Measurements from ENCODE around the gene CROCC.
"Not testable (repeated sequence)": the region's sequence is repeated elsewhere in the genome, so short reads cannot be mapped to it uniquely, and the experiment has no call there.

CROCC gene, protein sequence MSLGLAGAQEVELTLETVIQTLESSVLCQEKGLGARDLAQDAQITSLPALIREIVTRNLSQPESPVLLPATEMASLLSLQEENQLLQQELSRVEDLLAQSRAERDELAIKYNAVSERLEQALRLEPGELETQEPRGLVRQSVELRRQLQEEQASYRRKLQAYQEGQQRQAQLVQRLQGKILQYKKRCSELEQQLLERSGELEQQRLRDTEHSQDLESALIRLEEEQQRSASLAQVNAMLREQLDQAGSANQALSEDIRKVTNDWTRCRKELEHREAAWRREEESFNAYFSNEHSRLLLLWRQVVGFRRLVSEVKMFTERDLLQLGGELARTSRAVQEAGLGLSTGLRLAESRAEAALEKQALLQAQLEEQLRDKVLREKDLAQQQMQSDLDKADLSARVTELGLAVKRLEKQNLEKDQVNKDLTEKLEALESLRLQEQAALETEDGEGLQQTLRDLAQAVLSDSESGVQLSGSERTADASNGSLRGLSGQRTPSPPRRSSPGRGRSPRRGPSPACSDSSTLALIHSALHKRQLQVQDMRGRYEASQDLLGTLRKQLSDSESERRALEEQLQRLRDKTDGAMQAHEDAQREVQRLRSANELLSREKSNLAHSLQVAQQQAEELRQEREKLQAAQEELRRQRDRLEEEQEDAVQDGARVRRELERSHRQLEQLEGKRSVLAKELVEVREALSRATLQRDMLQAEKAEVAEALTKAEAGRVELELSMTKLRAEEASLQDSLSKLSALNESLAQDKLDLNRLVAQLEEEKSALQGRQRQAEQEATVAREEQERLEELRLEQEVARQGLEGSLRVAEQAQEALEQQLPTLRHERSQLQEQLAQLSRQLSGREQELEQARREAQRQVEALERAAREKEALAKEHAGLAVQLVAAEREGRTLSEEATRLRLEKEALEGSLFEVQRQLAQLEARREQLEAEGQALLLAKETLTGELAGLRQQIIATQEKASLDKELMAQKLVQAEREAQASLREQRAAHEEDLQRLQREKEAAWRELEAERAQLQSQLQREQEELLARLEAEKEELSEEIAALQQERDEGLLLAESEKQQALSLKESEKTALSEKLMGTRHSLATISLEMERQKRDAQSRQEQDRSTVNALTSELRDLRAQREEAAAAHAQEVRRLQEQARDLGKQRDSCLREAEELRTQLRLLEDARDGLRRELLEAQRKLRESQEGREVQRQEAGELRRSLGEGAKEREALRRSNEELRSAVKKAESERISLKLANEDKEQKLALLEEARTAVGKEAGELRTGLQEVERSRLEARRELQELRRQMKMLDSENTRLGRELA (N-terminal part only)

DNA sequence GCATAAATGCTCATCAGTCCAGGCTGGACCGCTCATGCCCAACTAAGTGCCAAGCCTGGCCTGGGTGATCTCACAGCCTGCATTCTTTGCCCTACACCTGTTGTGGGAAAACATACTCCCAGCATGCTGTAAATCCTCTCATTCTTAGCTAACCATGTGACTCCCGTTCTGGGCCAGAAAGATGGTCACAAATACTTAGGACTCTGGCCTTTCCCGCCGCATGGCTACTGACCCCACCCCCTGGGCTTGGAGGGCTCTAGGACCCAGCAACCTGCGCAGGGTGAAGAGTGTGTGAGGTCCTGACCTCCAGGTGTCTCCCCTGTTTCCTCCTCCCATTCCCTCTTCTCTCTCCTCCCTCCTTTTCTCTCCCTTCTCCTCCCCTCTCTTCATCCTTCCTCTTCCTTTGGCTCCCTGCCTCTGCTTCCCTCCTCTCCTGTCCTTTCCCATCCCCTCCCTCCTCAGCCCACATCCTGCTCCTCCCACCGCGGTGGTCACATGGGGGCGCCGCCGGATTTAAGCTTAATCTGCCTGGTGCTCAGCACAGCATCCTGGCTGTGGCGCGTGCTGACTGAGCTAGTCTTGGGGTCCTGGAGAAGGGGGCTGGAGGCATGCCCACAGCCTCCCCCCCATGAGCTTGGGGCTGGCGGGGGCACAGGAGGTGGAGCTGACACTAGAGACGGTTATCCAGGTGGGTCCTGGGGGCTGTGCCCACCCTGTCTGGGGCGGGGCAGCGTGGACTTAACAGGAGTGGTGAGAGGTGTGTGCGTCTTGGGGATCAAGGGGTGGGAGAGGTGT, at the start of gene CROCC:
Gene CROCC, plus strand, starts transcription at position 541 of the 795 bp plus-strand sequence. Its CDS starts 88 bp downstream, at position 629.
- peak; percentile 49 to 61 for ATAC-seq

DNA sequence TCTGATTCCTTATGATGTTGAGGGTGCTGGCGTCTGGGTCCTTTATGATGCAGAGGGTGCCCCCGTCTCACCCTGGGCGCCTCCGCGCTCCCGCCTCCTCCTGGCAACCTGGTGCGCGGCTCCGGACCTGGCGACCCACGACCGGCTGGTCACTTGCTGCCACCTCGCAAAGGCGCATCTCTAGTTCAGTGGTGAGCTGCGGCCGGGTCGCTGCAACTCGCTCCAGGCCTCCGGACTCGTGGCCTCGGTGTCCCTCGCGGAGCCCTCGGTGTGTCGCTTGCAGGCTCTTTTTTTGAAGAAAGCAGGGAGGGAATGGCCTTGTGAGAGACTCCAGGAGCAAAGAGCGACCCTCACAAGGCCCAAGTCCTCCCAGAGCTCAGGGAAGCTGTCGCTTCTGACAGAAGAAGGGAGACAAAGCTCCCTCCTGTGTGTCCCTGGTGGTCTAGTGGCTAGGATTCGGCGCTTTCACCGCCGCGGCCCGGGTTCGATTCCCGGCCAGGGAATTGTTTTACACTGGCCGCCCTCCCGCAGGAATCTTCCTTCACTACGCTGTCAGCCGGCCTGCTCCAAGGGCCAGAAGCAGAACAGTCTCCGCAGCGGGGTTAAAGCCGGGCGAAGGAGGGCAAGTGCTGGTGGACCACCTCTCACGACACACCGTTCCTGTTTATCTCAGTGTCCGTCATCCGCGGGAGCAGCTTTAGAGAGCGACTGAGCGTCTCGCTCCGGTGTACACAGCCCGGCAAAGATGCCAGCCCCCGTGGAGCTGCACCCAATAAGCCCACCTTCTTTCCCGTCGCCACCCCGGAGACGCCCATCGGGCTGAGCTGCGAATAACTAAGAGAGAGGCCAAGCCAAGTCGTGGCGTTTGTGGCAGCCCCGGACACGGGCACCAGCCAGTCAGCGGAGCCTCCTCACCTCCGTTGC, 49.3 kb upstream of the CROCC start:
- ATAC-seq: peak; percentile 85 to 86

DNA sequence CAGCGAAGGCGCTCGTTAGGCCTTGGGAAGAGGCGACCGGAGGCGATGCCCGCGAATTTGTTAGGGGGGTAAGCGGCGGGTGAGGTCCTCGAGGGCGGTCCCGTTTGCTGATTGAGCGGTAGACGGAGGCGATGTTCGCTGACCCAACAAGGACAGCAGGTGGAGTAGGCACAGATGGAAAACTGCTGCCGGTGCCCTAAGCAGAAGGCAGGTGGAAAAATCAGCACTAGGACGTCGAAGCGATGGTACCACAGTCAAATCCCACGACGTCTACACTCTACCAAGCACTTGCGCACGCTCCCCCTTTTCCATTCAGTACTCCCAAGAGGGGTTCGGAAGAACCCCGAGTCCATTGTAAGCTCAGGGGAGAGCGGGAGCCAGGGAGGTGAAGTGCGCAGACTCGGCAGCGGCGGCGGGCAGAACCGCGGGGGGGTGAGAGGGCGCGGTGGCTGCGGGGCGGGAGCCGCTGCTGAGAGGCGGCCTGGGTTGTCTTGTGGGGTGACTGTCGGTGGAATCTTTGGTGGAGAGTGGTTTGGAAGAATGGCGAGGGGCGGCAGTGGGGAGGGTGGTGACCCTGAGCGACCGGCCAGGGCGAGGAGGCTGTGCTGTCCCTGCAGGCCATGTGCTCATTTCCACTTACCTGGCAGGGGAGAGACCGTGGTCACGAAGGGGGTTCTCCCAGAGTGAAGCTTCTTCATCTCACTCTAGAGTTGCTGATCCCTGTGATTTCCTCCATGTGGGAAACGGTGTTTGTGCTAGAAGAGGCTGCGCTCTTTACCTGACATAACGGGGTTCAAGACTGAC, 48.5 kb upstream of the CROCC start:
- ATAC-seq: peak in 1 of 2 donors; percentile 39

DNA sequence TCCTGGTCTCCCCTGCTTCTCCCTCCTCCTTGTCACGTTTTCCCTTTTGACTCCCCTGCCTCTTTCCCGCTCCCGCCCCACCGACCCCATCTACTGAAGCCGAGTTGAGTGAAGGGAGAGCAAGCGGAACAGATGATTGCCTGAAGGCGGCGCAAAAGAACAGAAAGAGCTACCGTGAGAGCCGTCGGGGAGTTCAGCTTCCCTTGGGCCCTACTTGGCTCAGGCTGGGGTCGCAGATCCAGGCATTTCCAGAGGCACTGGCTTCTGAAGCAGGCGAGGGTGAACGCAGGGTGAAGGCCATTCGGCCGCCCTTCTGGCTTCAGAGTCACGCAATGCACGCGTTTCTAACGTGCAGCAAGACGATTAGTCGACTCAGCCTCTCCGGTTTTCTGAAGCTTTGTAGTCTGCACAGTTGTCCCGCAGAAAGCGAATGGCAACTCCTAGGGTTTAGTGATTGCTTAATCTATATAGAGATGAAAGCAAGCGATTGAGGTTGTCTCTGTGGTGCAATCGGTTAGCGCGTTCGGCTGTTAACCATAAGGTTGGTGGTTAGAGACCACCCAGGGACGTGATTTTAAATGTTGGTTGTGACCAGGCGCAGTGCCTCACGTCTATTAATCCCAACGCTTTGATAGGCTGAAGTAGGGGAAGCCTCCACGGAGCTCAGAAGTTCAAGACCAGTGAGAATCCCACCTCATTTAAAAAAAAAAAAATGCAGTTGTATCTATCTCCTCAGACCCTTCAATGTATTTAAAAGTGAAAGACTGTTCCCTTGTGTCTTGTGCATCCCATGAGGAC, 46.6 kb upstream of the CROCC start:
- not testable (repeated sequence) for ATAC-seq

DNA sequence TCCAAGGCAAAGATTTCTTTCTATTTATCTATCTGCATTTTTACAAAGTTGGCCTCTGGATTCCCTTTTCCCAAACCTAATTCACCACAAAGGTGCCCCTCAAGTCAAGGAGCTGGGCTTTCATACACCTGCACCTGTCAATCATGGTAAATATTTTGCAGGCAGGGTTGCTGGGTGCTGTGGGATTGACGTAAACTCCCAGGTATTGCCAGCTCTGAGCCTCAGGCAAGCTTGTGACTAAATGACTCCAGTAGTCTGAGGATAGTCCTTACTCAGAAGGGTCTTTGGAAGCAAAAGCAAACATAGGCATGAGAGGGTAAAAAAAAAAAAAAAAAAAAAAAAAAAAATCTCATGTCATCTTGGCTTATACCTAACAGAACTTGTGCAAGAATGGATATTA, 40.0 kb upstream of the CROCC start:
- ATAC-seq: not testable (repeated sequence)

DNA sequence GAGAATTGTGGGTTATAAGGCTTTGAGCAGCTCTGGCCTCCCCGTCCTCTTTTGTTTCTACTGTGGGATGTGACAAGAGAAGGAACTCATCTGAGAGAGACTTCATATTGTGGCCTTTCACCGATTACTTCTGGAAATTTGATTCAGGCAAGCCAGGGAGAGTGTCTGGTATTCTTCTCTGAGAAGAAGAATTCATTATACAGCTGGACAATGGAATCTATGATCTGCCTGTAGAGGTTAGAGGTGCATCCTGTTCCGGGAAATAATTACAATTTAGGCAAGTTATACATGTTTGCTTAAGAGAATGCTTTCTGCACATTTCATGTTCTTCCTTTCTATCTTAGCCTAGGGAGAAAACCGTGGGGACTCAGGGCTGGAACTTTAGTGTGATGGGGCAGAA, 38.7 kb upstream of the CROCC start:
- ATAC-seq: no peak

DNA sequence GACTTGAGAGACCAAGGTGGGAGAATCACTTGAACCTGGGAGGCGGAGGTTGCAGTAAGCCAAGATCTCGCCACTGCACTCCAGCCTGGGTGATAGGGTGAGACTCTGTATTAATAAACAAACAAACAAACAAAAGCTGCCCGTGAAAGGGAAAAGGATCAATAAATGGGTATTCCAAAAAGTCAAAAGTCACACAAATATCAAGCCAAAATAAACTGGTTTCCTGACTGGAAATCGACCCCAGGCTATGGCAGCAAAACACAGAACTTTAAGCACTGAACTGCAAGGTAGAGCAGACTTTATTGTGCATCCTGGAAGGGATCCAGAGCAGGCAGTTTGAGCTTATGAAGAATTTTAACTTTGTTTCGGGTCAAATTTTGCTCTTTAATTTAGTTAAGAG, 37.2 kb upstream of the CROCC start:
- not testable (repeated sequence) for ATAC-seq

DNA sequence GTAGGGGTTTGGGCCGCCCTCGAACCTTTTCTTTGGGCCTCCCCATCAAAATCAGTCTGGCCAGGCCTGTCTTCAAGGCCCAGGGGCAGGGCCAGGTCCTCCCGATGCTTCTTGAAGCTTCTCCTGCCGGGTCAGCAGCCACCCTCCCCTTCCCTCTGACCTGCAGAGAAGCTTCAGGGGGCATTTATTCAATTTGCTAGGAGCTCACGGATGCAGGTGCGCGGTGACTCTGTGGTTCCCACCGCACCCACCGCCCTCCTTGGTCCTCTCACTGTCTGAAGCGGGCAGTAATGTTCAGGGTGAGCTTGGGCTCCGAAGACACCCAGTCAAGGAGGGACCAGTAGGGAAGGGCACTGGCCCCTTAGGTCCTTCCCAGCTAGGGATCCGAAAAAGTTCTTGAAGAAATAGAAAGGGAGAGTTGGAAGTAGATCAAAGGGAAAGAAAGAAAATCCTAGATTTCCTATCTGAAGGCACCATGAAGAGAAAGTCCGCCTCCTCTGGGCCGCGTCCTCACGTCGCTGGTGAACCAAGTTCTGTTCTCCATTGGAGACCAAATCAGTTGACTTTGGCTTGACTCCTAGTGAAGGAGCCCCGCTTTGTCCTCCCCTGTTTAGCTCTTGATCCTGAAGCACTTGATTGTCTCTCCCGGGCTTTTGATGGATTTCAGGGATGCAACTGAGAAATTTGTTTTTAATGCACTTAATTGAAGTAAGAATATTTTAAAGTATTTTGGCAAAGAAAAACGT, 34.7 kb upstream of the CROCC start:
- no peak for ATAC-seq

DNA sequence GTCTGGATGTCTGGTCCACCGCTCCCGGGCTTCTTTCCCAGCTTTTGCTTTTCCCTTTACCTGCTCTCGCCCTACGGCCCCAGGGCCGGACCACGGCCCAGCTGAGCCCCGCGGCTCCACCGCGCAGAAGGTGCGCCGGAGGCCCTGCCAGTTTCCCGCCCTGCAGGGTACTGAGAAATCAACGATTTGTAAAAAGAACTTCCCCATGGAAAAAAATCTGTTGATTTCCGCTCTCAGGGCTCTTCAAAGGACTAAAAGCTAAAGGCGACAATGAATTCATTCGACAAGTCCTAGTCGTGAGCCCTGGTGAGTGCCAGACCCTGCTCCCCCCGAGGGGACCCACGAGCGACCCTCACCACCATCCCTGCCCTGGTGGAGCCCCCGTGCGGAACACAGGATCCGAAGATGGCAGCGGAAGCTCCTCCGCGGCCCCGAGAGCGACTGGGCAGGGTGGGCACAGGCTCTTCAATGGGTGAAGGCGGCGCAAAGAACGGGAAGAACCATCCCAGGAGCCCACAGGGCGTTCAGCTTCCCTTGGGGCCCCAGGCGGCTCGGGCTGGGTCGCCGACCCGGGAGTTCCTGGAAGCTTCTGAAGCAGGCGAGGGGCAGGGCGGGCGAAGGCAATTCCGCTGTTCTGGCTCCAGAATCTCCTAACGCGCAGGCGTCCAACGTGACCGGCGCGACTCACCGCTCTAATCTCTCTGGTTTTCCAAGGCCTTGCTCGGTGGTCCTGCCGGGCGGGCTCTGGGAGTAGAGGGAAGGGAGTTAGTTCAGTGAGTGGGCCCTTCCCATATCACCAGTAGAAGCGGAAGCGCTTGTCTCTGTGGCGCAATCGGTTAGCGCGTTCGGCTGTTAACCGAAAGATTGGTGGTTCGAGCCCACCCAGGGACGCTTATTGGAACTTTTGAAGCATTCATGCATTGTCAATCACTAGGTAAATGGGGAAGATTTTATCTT, 32.6 kb upstream of the CROCC start:
- ATAC-seq: peak; percentile 70 to 72

DNA sequence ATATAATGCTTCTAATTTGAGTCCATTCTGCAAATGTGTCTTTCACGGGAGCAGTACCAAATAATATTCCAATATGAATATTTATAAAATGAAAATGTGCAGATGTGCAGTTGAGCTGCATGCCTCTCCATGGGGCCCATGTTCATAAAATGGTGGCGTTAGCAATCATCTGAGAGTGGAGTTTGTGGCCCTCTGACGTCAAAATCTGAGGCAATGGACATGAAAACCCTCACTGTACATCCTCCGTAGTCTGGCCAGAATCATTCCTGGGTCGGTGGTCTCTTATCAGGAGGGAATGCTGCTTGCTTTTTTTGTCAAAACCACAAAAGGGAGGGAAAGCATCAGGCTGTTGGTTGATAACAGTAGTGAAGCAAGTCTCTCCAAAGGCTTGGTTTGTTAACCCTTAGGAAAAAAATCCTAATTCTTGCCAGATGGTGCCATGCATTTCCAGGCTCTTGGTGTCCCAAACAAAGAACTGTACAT, 31.2 kb upstream of the CROCC start:
- ATAC-seq: not testable (repeated sequence)

DNA sequence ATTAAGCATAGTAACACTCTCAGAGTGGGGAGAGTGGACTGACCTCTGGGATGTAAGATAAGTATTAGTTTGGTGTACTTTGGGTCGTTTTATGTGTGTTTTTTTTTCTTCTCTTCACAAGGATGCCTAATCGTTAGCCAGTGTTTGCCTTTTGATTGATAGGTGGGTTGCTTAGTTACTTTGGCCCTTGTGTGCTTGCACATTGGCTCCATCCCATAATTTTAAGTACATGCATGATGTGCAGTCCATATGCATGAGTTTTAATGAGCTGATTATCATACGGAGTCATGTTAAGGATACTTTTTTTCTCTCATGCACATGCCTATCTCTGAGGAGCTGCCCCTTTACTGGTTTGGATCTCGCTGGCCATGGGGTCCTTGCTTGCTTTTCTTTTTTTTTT, 30.7 kb upstream of the CROCC start:
- not testable (repeated sequence) for ATAC-seq

DNA sequence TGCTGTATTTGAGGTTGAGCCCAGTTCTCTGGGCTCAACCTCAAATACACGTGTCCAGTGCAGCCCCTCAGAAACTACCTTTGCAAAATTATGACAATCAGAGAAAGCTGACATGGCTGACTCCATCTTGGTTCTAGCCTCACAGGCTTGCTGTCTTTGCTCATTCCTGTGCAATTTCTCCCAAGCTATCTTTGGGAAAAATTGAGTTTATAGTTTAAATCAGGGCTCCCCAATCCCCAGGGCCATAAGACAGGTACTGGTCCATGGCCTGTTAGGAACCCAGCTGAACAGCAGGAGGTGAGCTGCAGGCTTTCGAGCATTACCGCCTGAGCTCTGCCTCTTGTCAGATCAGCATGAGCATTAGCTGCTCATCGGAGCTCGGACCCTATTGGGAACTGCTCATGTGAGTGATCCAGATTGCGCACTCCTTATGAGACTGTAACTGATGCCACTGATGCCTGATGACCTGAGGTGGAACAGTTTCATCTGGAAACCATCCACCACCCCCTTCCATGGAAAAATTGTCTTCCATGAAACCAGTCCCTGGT, 28.7 kb upstream of the CROCC start:
- not testable (repeated sequence) for ATAC-seq

DNA sequence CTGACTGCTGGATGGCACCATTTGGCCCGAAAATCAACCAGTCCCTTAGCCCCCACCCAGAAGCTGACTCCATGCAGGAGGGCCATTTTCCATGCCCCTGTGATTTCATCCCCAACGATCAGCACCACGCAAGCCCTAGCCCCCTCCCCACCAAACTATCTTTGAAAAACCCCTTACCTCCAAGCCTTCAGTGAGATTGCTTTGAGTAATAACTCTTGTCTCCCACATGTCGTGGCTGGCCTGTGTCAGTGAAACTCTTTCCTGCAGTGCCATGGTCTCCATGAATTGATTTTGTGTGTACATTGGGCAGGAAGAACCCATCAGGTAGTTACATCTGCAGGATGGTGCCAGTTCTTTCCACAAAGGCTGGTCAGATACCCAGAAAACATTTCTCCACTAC, 27.9 kb upstream of the CROCC start:
- ATAC-seq: not testable (repeated sequence)

DNA sequence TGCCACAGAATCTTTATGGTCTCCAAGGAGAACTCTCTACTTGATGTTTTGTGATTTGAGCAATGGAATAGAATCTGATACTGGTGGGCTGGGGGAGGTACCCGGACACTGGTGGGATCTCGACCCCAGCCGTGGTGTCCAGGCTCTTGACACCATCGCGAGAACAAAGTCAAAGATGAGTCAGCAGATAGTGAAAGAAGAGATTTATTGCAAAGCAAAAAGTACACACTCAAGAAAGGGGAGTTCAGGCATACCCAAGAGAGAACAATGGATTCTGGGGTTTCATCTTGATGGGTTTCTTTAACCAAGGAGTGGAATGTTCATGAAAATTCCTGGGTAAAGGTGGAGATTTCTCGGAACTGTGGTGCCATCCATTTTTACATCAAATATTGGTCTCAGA, 27.4 kb upstream of the CROCC start:
- ATAC-seq: not testable (repeated sequence)

DNA sequence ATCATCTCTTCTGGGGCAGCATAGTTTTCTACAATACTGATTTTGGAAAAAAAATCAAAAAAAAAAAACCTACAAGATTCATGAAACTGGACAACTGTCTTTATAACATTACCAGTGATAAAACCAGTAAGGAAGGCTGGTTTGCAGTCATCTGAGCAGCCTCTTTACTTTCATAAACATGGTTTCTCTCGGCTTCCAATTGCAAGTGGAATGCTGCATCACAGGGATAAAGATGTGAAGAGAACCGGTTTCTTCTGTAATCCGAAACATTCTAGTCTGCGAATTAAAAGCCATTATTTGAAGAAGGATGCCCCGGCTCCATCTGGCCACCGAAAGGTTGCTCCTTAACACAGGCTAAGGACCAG, 26.5 kb upstream of the CROCC start:
- ATAC-seq: not testable (repeated sequence)

DNA sequence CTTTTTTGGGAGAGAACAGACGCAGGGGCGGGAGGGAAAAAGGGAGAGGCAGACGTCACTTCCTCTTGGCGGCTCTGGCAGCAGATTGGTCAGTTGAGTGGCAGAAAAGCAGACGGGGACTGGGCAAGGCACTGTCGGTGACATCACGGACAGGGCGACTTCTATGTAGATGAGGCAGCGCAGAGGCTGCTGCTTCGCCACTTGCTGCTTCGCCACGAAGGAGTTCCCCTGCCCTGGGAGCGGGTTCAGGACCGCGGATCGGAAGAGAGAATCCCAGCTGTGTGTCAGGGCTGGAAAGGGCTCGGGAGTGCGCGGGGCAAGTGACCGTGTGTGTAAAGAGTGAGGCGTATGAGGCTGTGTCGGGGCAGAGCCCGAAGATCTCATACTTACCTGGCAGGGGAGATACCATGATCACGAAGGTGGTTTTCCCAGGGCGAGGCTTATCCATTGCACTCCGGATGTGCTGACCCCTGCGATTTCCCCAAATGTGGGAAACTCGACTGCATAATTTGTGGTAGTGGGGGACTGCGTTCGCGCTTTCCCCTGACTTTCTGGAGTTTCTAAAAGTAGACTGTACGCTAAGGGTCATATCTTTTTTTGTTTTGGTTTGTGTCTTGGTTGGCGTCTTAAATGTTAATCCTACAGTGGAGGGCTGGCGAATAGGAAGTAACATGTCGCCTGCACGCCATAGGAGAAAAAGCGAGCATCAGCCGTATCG, 26.0 kb upstream of the CROCC start, which contains the start of gene RNU1-2:
Gene RNU1-2, plus strand, starts transcription at position 383 of the 718 bp plus-strand sequence.
- ATAC-seq: peak; percentile 99
